ENCODE results near the gene FILIP1L. TPM values are rescaled to one million over a fixed set of nuclear protein-coding genes. Genes with fewer than 3 reads are reported as not detected.

The FILIP1L gene
- polyA plus RNA-seq, 1 of the 3 experiments (the other 2 are of a cell fraction) = 26.8 TPM

- Histone ChIP-seq H3K9me3 (no peaks in the 10 kb centered on the region; the same call in 1 of the 2 replicates), H2AFZ (ENCODE audit: low read depth) (no peak overlapping the region), H3K9me2 (no peaks in the 10 kb centered on the region), H3K27me3 (ENCODE audit: insufficient read depth) (no peaks in the 10 kb centered on the region), H3K27ac (ENCODE audit: low read depth in 2 of 2, low read length in 1 of 2) (no peak overlapping the region), H4K20me1 (ENCODE audit: insufficient read depth) (no peaks in the 10 kb centered on the region), H3K79me2 (ENCODE audit: insufficient read depth) (no peaks in the 10 kb centered on the region), H3F3A (replicated peaks; ENCODE audit: insufficient read depth) (no peaks in the 10 kb centered on the region), H3K36me3 (replicated peaks in 1 of 2; ENCODE audit: control insufficient read depth in 1 of 2, insufficient read depth in 2 of 2, low read length in 1 of 2) (no peaks in the 10 kb centered on the region), H3K4me3 (ENCODE audit: low read depth in 2 of 2, low read length in 1 of 2) (no peak overlapping the region), H3K9ac (no peak overlapping the region), H3K4me2 (no peak overlapping the region), H3K4me1 (ENCODE audit: control insufficient read depth in 1 of 2, insufficient read depth in 2 of 2, low read depth in 1 of 2, low read length in 1 of 2) (no peaks in the 10 kb centered on the region)
- TF ChIP-seq NFIC (IDR thresholded peaks at IDR 0.05; ENCODE audit: borderline replicate concordance) (no peak), YY1 (IDR thresholded peaks at IDR 0.05; ENCODE audit: low read depth) (no peak), GABPA (IDR thresholded peaks at IDR 0.05; ENCODE audit: low read depth) (no peak), JUND (IDR thresholded peaks at IDR 0.05) (no peak), TAF1 (IDR thresholded peaks at IDR 0.05; ENCODE audit: borderline replicate concordance, low read depth, low read length) (no peak), NRF1 (IDR thresholded peaks at IDR 0.05; ENCODE audit: low read depth, low read length) (no peak), TEAD4 (IDR thresholded peaks at IDR 0.05; ENCODE audit: borderline replicate concordance, insufficient read depth) (no peak), CHD2 (IDR thresholded peaks at IDR 0.05; ENCODE audit: low read length, partially characterized antibody) (no peak), FOXM1 (IDR thresholded peaks at IDR 0.05; ENCODE audit: low read depth) (no peak), USF1 (IDR thresholded peaks at IDR 0.05; ENCODE audit: borderline replicate concordance, low read depth) (no peak), RXRA (IDR thresholded peaks at IDR 0.05; ENCODE audit: borderline replicate concordance, low read depth) (no peak), SMC3 (IDR thresholded peaks at IDR 0.05; ENCODE audit: low read depth, low read length) (no peak), POLR2AphosphoS5 (IDR thresholded peaks at IDR 0.05; ENCODE audit: low read depth, low read length) (no peak)
- TF ChIP-seq, protein P1, sequence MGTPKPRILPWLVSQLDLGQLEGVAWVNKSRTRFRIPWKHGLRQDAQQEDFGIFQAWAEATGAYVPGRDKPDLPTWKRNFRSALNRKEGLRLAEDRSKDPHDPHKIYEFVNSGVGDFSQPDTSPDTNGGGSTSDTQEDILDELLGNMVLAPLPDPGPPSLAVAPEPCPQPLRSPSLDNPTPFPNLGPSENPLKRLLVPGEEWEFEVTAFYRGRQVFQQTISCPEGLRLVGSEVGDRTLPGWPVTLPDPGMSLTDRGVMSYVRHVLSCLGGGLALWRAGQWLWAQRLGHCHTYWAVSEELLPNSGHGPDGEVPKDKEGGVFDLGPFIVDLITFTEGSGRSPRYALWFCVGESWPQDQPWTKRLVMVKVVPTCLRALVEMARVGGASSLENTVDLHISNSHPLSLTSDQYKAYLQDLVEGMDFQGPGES (IDR thresholded peaks at IDR 0.05; ENCODE audit: low read depth, low read length) = no peak
- TF ChIP-seq, protein P2, sequence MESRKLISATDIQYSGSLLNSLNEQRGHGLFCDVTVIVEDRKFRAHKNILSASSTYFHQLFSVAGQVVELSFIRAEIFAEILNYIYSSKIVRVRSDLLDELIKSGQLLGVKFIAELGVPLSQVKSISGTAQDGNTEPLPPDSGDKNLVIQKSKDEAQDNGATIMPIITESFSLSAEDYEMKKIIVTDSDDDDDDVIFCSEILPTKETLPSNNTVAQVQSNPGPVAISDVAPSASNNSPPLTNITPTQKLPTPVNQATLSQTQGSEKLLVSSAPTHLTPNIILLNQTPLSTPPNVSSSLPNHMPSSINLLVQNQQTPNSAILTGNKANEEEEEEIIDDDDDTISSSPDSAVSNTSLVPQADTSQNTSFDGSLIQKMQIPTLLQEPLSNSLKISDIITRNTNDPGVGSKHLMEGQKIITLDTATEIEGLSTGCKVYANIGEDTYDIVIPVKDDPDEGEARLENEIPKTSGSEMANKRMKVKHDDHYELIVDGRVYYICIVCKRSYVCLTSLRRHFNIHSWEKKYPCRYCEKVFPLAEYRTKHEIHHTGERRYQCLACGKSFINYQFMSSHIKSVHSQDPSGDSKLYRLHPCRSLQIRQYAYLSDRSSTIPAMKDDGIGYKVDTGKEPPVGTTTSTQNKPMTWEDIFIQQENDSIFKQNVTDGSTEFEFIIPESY (IDR thresholded peaks at IDR 0.05; ENCODE audit: borderline replicate concordance, low read depth) = no peak
- TF ChIP-seq, protein P3, sequence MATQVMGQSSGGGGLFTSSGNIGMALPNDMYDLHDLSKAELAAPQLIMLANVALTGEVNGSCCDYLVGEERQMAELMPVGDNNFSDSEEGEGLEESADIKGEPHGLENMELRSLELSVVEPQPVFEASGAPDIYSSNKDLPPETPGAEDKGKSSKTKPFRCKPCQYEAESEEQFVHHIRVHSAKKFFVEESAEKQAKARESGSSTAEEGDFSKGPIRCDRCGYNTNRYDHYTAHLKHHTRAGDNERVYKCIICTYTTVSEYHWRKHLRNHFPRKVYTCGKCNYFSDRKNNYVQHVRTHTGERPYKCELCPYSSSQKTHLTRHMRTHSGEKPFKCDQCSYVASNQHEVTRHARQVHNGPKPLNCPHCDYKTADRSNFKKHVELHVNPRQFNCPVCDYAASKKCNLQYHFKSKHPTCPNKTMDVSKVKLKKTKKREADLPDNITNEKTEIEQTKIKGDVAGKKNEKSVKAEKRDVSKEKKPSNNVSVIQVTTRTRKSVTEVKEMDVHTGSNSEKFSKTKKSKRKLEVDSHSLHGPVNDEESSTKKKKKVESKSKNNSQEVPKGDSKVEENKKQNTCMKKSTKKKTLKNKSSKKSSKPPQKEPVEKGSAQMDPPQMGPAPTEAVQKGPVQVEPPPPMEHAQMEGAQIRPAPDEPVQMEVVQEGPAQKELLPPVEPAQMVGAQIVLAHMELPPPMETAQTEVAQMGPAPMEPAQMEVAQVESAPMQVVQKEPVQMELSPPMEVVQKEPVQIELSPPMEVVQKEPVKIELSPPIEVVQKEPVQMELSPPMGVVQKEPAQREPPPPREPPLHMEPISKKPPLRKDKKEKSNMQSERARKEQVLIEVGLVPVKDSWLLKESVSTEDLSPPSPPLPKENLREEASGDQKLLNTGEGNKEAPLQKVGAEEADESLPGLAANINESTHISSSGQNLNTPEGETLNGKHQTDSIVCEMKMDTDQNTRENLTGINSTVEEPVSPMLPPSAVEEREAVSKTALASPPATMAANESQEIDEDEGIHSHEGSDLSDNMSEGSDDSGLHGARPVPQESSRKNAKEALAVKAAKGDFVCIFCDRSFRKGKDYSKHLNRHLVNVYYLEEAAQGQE (IDR thresholded peaks at IDR 0.05; ENCODE audit: low read depth, low read length) = no peak
- TF ChIP-seq, protein P4, sequence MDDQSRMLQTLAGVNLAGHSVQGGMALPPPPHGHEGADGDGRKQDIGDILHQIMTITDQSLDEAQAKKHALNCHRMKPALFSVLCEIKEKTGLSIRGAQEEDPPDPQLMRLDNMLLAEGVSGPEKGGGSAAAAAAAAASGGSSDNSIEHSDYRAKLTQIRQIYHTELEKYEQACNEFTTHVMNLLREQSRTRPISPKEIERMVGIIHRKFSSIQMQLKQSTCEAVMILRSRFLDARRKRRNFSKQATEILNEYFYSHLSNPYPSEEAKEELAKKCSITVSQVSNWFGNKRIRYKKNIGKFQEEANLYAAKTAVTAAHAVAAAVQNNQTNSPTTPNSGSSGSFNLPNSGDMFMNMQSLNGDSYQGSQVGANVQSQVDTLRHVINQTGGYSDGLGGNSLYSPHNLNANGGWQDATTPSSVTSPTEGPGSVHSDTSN (IDR thresholded peaks at IDR 0.05) = no peak
- CTCF ChIA-PET = interaction anchor here (1.4 to 3.1 kb wide), 5 partner anchors 8 to 51 kb away, joined by 4 to 22 read pairs (median 16); partner anchors contain the start of gene CMSS1
- POLR2A ChIA-PET = no interaction called here
- no peak for DNase-seq
- WGBS (ENCODE audit: low lambda C conversion rate) = 28% methylated on average over 2 of the region's 2 CpGs
Observed at GRCh38 chr3:99809565-99809964, 304.7 kb downstream of the FILIP1L start.

Measured in SK-N-SH (cell line).